Mucosa of gallbladder (tissue), 1 donor: Measurements from ENCODE around the gene ASCC3. TPM values are rescaled to one million over a fixed set of nuclear protein-coding genes. Genes with fewer than 3 reads are reported as not detected.
"Not testable (repeated sequence)": the region's sequence is repeated elsewhere in the genome, so short reads cannot be mapped to it uniquely, and the experiment has no call there.

Experiments
- DNase-seq: peaks from one replicate; pipeline ENCODE4 v3.0.0-alpha.2; 2020; ENCODE audit warnings: low spot score
- total RNA-seq: library from RNA; stranded (reverse); gene quantifications from one replicate; pipeline ENCODE4 v1.2.1, GENCODE V29; 2021
- donor health status: DM: no; HTN: no; CAD: no.

The ASCC3 gene
- total RNA-seq, 1 donor from 2014 or later: 31.1 TPM

DNA sequence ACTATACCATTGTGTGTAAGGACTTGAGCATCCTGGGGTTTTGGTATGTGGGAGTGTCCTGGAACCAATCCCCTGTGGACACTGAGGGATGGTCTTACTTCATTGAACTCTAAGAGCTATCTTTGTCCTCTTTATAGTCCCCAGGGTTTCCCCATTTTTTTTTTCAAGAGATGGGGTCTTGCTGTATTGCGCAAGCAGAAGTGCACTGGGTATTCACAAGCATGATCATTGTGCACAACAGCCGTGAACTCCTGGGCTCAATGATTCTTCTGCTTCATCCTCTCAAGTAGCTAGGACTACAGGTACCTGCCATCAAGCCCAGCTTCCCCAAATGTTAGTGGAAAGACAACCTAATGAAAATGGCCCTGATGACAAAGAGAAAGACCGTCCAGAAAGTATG lies 2.2 kb upstream of the ASCC3 start:
- no peak for DNase-seq

DNA sequence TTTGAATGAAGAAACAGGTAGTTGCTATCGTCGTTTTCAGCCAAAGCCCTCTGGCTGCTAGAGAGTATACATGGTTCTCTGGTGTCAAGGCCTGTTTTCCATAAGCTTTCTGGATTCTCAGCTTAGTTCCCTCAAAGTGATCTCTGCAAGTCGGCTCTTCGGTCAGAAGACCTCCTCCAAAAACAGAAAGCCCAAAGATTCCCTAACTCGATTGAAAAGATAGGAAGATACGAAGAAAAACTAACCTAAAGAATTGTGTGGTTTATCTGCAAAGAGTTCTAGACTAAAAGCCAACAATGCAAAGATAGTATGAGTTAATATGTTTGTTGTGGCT lies 545 bp upstream of the ASCC3 start:
- DNase-seq: no peak

- no peak for DNase-seq
Measured at GRCh38 chr6:100880149-100880852, 828 bp downstream of the ASCC3 start.

GRCh38 chr6:100879317-100879716 lies 1.8 kb downstream of the ASCC3 start:
- DNase-seq: no peak

GRCh38 chr6:100877851-100878250 lies 3.3 kb downstream of the ASCC3 start:
- no peak for DNase-seq

DNA sequence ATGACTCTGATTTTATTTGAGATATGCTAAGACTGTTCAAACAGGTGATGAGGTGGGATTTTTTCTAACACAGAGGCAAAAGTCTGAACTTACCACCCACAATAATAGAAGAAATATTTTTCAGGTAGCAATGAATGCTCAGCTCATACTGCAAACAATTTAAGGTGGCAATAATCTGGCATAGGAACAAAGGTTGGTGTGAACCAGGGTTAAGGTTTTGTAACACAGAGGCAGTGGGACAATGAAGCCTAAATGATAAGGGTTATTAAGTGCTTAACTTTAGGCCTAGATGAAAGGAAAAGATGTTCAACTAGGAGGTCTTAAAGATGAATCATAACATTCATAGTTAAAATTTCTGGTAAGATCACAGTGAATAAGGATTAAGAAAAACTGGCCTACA lies 4.9 kb downstream of the ASCC3 start:
- DNase-seq: no peak

DNA sequence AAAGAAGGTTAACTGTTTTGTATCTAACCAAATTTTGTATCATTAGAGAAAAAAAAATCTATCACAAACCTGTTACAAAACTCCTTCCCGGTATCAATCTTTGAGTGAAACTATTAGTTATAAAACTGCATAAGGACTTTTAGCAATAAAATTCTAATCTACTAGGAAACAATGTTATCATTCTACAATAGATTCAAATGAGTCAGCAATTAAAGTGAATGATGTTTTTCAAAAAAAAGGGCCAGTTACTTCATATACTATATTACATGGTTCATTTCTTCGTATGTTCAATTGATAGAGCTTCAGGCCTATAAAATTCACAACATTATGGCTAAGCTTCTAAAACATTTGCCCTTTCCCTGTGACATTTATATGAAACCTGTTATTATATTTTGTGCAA lies 15.6 kb downstream of the ASCC3 start:
- no peak for DNase-seq

DNA sequence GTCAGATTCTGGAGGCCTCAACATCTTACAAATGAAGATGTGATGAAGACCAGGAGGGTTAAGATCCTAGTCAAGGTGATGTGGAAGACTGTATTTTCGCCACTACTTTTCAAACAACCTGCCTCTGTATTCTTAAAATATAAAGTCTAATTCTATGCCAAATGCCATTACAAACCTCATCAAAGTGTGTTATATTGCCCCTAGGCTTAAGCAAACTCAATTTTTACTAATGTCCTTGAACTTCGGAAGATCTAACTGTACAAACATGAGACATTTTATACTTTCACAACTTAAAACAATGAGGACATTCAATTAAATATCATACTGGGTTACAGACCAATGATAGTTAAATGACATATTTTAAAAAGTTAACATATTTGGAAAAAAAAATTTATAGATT lies 19.1 kb downstream of the ASCC3 start:
- no peak for DNase-seq

GRCh38 chr6:100856146-100856545 lies 25.0 kb downstream of the ASCC3 start:
- DNase-seq: no peak

GRCh38 chr6:100851819-100852218 lies 29.3 kb downstream of the ASCC3 start:
- DNase-seq: no peak

- DNase-seq: no peak
Measured at GRCh38 chr6:100850174-100850573, 31.0 kb downstream of the ASCC3 start.

- DNase-seq: no peak
Measured at GRCh38 chr6:100846276-100846675, 34.9 kb downstream of the ASCC3 start.

DNA sequence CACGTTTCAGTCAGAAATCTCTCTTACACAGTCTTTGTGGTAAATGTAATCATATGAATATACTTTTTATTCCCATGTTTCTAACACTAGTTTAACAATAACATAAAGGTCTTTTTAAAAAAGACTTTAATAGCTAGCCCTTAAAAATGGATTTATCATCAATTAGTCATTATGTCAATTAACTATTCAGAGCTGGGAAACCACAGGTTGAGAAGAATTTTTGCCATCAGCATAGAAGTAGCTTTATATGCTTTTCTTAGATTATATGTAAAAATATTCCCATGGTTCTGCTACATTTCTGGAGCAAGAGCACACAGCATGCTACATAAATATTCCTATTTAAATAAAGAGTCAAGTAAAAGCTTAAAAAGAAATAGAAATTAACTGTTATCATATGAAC lies 35.5 kb downstream of the ASCC3 start:
- no peak for DNase-seq

DNA sequence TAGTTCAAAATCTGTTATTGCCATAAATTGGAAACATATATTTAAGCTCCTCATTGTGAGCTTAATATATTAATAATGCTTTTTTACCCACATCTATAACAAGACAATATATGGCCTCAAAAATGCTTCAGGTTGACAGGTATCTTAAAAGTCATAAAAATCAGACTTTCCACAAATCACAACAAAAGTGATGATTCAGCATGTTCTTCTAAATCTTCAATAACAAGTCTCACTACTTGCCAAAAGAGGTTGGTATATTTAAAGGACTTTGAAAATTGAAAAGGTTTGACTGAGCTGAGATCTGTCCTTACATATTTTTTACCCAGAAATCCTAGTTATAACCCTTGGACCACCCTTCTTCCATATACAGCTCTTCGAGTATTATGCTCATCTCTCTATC lies 41.7 kb downstream of the ASCC3 start:
- DNase-seq: no peak

GRCh38 chr6:100838011-100838410 lies 43.1 kb downstream of the ASCC3 start:
- no peak for DNase-seq

- no peak for DNase-seq
Measured at GRCh38 chr6:100833972-100834574, 47.1 kb downstream of the ASCC3 start.

GRCh38 chr6:100829077-100829595 lies 52.0 kb downstream of the ASCC3 start:
- DNase-seq: not testable (repeated sequence)

- no peak for DNase-seq
Measured at GRCh38 chr6:100823041-100823440, 58.1 kb downstream of the ASCC3 start.

DNA sequence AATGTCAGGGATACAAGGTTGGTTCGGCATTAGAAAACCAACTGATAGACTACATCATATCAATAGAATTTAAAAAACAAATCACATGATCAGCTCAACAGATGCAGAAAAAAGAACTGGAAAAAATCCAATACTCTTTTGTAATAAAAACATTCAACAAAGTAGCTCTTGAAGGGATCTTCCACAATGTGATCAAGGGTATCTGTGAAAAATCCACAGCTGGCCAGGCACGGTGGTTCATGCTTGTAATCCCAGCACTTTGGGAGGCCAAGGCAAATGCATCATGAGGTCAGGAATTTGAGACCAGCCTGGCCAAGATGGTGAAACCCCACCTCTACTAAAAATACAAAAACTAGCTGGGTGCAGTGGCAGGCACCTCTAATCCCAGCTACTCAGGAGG lies 63.1 kb downstream of the ASCC3 start:
- DNase-seq: no peak

GRCh38 chr6:100810015-100810414 lies 71.1 kb downstream of the ASCC3 start:
- no peak for DNase-seq

DNA sequence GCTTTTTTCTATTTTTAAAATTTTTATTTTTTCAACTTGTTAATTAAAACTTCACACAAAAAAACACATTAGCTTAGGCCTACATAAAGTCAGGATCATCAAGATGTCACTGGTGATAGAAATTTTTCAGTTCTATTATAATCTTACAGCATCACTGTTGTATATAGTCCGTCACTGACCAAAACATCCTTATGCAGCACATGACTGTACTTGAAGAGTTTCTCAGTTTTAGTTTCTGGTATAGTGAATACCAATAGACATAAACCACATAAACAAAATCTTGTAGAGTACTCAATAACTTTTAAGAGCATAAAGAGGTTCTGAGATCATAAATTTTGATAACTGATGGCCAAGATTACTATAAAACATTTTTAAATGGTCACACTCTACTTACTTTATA lies 71.8 kb downstream of the ASCC3 start:
- no peak for DNase-seq

GRCh38 chr6:100808638-100809275 lies 72.4 kb downstream of the ASCC3 start:
- no peak for DNase-seq

GRCh38 chr6:100806296-100806695 lies 74.8 kb downstream of the ASCC3 start:
- no peak for DNase-seq
